Endothelial cell of umbilical vein (primary cell): ENCODE data around the gene KCNJ3. TPM values are rescaled to one million over a fixed set of nuclear protein-coding genes. Genes with fewer than 3 reads are reported as not detected.

Experiments used
- BruUV-seq: library from RNA; stranded (reverse); fragments of 400-500 nt; replicated peaks from 2 replicates; lab custom pipeline; 2021; lab: Mats Ljungman, UMichigan
- CTCF ChIA-PET: fragments of 300-600, 350-600 bp; sonication (Branson Sonifier 250); formaldehyde crosslinking; loops from one replicate; lab custom pipeline; 2021; ENCODE audit warnings: antibody characterized with exemption, inconsistent platforms; lab: Charles Lee
- POLR2A ChIA-PET: fragments of 300-600, 350-600 bp; sonication (Branson Sonifier 250); formaldehyde crosslinking; loops from one replicate; lab custom pipeline; 2021; ENCODE audit warnings: antibody characterized with exemption, inconsistent platforms; lab: Charles Lee
- DNase-seq: peaks from one replicate; pipeline ENCODE4 v3.0.0-alpha.2; 2011; ENCODE audit warnings: low read depth, low spot score
- FAIRE-seq: peaks from 2 replicates; lab custom pipeline; 2011; peaks lifted over from hg19 to GRCh38; lab: Jason Lieb, UNC
- H2AFZ ChIP-seq: 2 replicates; pipeline ENCODE4 v1.6.0; 2012; ENCODE audit warnings: low read depth, low read length, control low read depth, inconsistent platforms
- H3K27ac ChIP-seq: 2 replicates; pipeline ENCODE4 v1.5.1; 2011; ENCODE audit warnings: low read depth, mild to moderate bottlenecking, control low read depth, low read length, moderate library complexity; ENCODE audit not compliant: insufficient read depth
- H3K27me3 ChIP-seq, 2 experiments: 2 replicates each; pipeline versions ENCODE4 v1.6.0 to v1.6.1; 2011; ENCODE audit warnings: low read length in 2 of 2, mixed read lengths in 1 of 2; ENCODE audit not compliant: control insufficient read depth in 2 of 2, insufficient read depth in 2 of 2
- H3K36me3 ChIP-seq, 2 experiments: 2 replicates in 1 of 2; 3 replicates in 1 of 2; pipeline ENCODE4 v1.5.1; 2011; ENCODE audit warnings: low read length in 2 of 2, mild to moderate bottlenecking in 1 of 2, moderate library complexity in 1 of 2; ENCODE audit not compliant: control insufficient read depth in 2 of 2, insufficient read depth in 2 of 2; ENCODE audit errors: extremely low read depth in 1 of 2
- H3K4me1 ChIP-seq: 3 replicates; pipeline ENCODE4 v1.5.1; 2011; ENCODE audit warnings: mild to moderate bottlenecking, low read length; ENCODE audit not compliant: control insufficient read depth, insufficient read depth; ENCODE audit errors: extremely low read depth
- H3K4me2 ChIP-seq: 2 replicates; pipeline ENCODE4 v1.6.1; 2011; ENCODE audit warnings: low read length, control low read depth, mixed read lengths; ENCODE audit not compliant: insufficient read depth
- H3K4me3 ChIP-seq, 3 experiments: fragments of 200-600 bp in 1 of 3; sonication (generic), shearing (Covaris generic) in 1 of 3; replicated peaks in 1 of 3; 2 replicates each; pipeline ENCODE4 v1.5.1; 2011 to 2016; ENCODE audit warnings: control low read depth in 3 of 3, low read length in 3 of 3, mild to moderate bottlenecking in 2 of 3, inconsistent platforms in 1 of 3, low read depth in 1 of 3, moderate library complexity in 1 of 3; ENCODE audit not compliant: insufficient read depth in 1 of 3
- H3K79me2 ChIP-seq: 2 replicates; pipeline ENCODE4 v1.6.0; 2012; ENCODE audit warnings: low read length, inconsistent platforms; ENCODE audit not compliant: control insufficient read depth, insufficient read depth
- H3K9ac ChIP-seq: replicated peaks from 2 replicates; pipeline ENCODE3; 2011; ENCODE audit warnings: low read length, control low read depth; ENCODE audit not compliant: insufficient read depth; ENCODE audit errors: extremely low read depth
- H3K9me1 ChIP-seq: replicated peaks from 3 replicates; pipeline ENCODE4 v1.6.0; 2011; ENCODE audit warnings: mild to moderate bottlenecking, low read length; ENCODE audit not compliant: control insufficient read depth, insufficient read depth; ENCODE audit errors: extremely low read depth
- H3K9me3 ChIP-seq: replicated peaks from 2 replicates; pipeline ENCODE4 v1.5.1; 2012; ENCODE audit warnings: low read length, inconsistent platforms; ENCODE audit not compliant: control insufficient read depth, insufficient read depth
- H4K20me1 ChIP-seq: replicated peaks from 2 replicates; pipeline ENCODE3; 2011; ENCODE audit warnings: mild to moderate bottlenecking, low read length; ENCODE audit not compliant: control insufficient read depth, insufficient read depth; ENCODE audit errors: extremely low read depth
- CTCF ChIP-seq, 2 donors: IDR thresholded peaks; 1 replicate in 1 of 2; 2 replicates in 1 of 2; pipeline ENCODE4 v1.5.1; 2011; ENCODE audit warnings: low read length in 2 of 2, mild to moderate bottlenecking in 2 of 2, moderate library complexity in 2 of 2, control low read depth in 1 of 2, inconsistent platforms in 1 of 2, low read depth in 1 of 2; ENCODE audit not compliant: insufficient read depth in 1 of 2; ENCODE audit errors: extremely low read depth in 1 of 2
- EZH2 ChIP-seq: IDR thresholded peaks from 2 replicates; pipeline ENCODE4 v1.6.1; 2012; ENCODE audit warnings: borderline replicate concordance, low read depth, mild to moderate bottlenecking, moderate library complexity, low read length, inconsistent platforms; ENCODE audit not compliant: severe bottlenecking
- JUN ChIP-seq: IDR thresholded peaks from 2 replicates; pipeline ENCODE4 v1.6.1; 2011; ENCODE audit warnings: borderline replicate concordance, low read depth; ENCODE audit not compliant: insufficient read length, insufficient read depth
- MAX ChIP-seq: IDR thresholded peaks from 2 replicates; pipeline ENCODE4 v1.6.1; 2011; ENCODE audit not compliant: insufficient read depth, insufficient read length
- POLR2A ChIP-seq: IDR thresholded peaks from 2 replicates; pipeline ENCODE4 v1.6.1; 2012; ENCODE audit warnings: low read depth, mild to moderate bottlenecking, control low read depth, low read length
- POLR2AphosphoS5 ChIP-seq: IDR thresholded peaks from 2 replicates; pipeline ENCODE4 v1.6.1; 2012; ENCODE audit warnings: low read depth, mild to moderate bottlenecking, control low read depth, low read length, moderate library complexity; ENCODE audit not compliant: insufficient read depth
- dilution Hi-C: fragments of 300-500 bp; cut with MboI; formaldehyde crosslinking; loops from one replicate; pipeline ENCODE4 v1.15.0; 2019; ENCODE audit warnings: low sequenced_read_pairs; ENCODE audit not compliant: extremely low pct_ligation_motif_present
- intact Hi-C: fragments of 100-400 bp; cut with micrococcal nuclease; formaldehyde crosslinking; loops from one replicate; pipeline ENCODE4 v1.10.0; 2022
- polyA plus RNA-seq, 4 experiments: library from polyadenylated mRNA; depleted of rRNA in 3 of 4; stranded (reverse) in 3 of 4; unstranded in 1 of 4; fragments of >200 nt; gene quantifications; 2 replicates each; pipeline versions ENCODE4 v1.2.1 to v1.2.3, GENCODE V29; 2011 to 2012; ENCODE audit warnings: missing spikeins in 1 of 4
- total RNA-seq: library from RNA; stranded (reverse); gene quantifications from 2 replicates; pipeline ENCODE4 v1.2.3, GENCODE V29; 2021

Gene KCNJ3
- total and polyA plus RNA-seq, 2 donors (not counting 3 experiments of a cell fraction or from before 2014, with no cell fraction given): not detected

GRCh38 chr2:154713675-154714074 is 15.2 kb downstream of the KCNJ3 start:
- CTCF ChIA-PET: no interaction called here

More at GRCh38 chr2:154713675-154714074, 15.2 kb downstream of the KCNJ3 start:
- dilution Hi-C loops: no loop called here
- intact Hi-C loops: no loop called here
- no peak overlapping the region for H3K27ac ChIP-seq
- POLR2A ChIA-PET: no interaction called here
- BruUV-seq: no TSS peak
- no peaks in the 10 kb centered on the region for H3K79me2 ChIP-seq
- H3K9me3 ChIP-seq: no peaks in the 10 kb centered on the region
- FAIRE-seq (no peak), DNase-seq (no peak)
- no peak overlapping the region for H3K4me3 ChIP-seq
- H3K9me1 ChIP-seq: no peaks in the 10 kb centered on the region
- H3K4me2 ChIP-seq: no peak overlapping the region
- H2AFZ ChIP-seq: no peak overlapping the region
- no peaks in the 10 kb centered on the region for H4K20me1 ChIP-seq
- no peak overlapping the region for H3K9ac ChIP-seq
- TF ChIP-seq EZH2 (no peak), POLR2A (no peak), JUN (no peak), MAX (no peak), CTCF (IDR thresholded peaks at IDR 0.05; ENCODE audit: extremely low read depth in 1 of 2, insufficient read depth in 1 of 2, low read depth in 1 of 2, low read length in 2 of 2) (no peak), POLR2AphosphoS5 (no peak)
- no peaks in the 10 kb centered on the region for H3K27me3 ChIP-seq
- no peaks in the 10 kb centered on the region for H3K36me3 ChIP-seq
- no peaks in the 10 kb centered on the region for H3K4me1 ChIP-seq
